EL (cell line): Measurements from ENCODE around the gene PGAP2.
A peak's percentile ranks its signal among the peaks of the same experiment; 100 is the strongest.
"Not testable (repeated sequence)": the region's sequence is repeated elsewhere in the genome, so short reads cannot be mapped to it uniquely, and the experiment has no call there.

Experiments used
- DNase-seq: peaks from one replicate; pipeline ENCODE4 v3.0.0-alpha.2; 2016

The PGAP2 gene

GRCh38 chr11:3859373-3859881 is 51.1 kb downstream of the PGAP2 start:
- no peak for DNase-seq

- DNase-seq: no peak
These were observed 52.0 kb downstream of the PGAP2 start for GRCh38 chr11:3860375-3860774.

- not testable (repeated sequence) for DNase-seq
These were observed 52.6 kb downstream of the PGAP2 start for GRCh38 chr11:3860898-3861393.

GRCh38 chr11:3861683-3862082 is 53.3 kb downstream of the PGAP2 start:
- DNase-seq: no peak

GRCh38 chr11:3865388-3866193 is 57.2 kb downstream of the PGAP2 start:
- peak; percentile 80 for DNase-seq

- DNase-seq: no peak
These were observed 57.8 kb downstream of the PGAP2 start for GRCh38 chr11:3866206-3866605.

- DNase-seq: no peak
These were observed 58.5 kb downstream of the PGAP2 start for GRCh38 chr11:3866836-3867208.

GRCh38 chr11:3867209-3868091 is 59.1 kb downstream of the PGAP2 start:
- no peak for DNase-seq

- no peak for DNase-seq
These were observed 65.5 kb downstream of the PGAP2 start for GRCh38 chr11:3873712-3874349.
